Measurements from ENCODE around the gene FZD10.

FZD10 gene

GRCh38 chr12:130162267-130162666 is at the start of gene FZD10:
Gene FZD10 (plus strand): TSS chr12:130162464. CDS start chr12:130162943, 479 bp downstream.
- no peak for TF ChIP-seq CTCF (IDR thresholded peaks at IDR 0.05; ENCODE audit: borderline replicate concordance, control extremely low read depth, extremely low read depth, insufficient read depth, missing control alignments)
- in situ Hi-C loops (cut with MboI; ENCODE audit: low sequenced_read_pairs, unreplicated experiment), result no loop called here
- no peak for DNase-seq (ENCODE audit: low spot score)

- no peak for DNase-seq (ENCODE audit: low spot score)
- in situ Hi-C loops (cut with MboI; ENCODE audit: low sequenced_read_pairs, unreplicated experiment), result no loop called here
- TF ChIP-seq CTCF (IDR thresholded peaks at IDR 0.05; ENCODE audit: borderline replicate concordance, control extremely low read depth, extremely low read depth, insufficient read depth, missing control alignments), result no peak
Observed at GRCh38 chr12:130114952-130115351, 47.3 kb upstream of the FZD10 start.

- no peak for DNase-seq (ENCODE audit: low spot score)
- in situ Hi-C loops (cut with MboI; ENCODE audit: low sequenced_read_pairs, unreplicated experiment), result no loop called here
- TF ChIP-seq CTCF (IDR thresholded peaks at IDR 0.05; ENCODE audit: borderline replicate concordance, control extremely low read depth, extremely low read depth, insufficient read depth, missing control alignments), result no peak
Observed at GRCh38 chr12:130115646-130116045, 46.6 kb upstream of the FZD10 start.

- in situ Hi-C loops (cut with MboI; ENCODE audit: low sequenced_read_pairs, unreplicated experiment), result no loop called here
- no peak for TF ChIP-seq CTCF (IDR thresholded peaks at IDR 0.05; ENCODE audit: borderline replicate concordance, control extremely low read depth, extremely low read depth, insufficient read depth, missing control alignments)
- DNase-seq (ENCODE audit: low spot score), result no peak
Observed at GRCh38 chr12:130116791-130117190, 45.5 kb upstream of the FZD10 start.

- in situ Hi-C loops (cut with MboI; ENCODE audit: low sequenced_read_pairs, unreplicated experiment), result no loop called here
- no peak for DNase-seq (ENCODE audit: low spot score)
- no peak for TF ChIP-seq CTCF (IDR thresholded peaks at IDR 0.05; ENCODE audit: borderline replicate concordance, control extremely low read depth, extremely low read depth, insufficient read depth, missing control alignments)
Observed at GRCh38 chr12:130117233-130117632, 45.0 kb upstream of the FZD10 start.

- in situ Hi-C loops (cut with MboI; ENCODE audit: low sequenced_read_pairs, unreplicated experiment), result no loop called here
- no peak for TF ChIP-seq CTCF (IDR thresholded peaks at IDR 0.05; ENCODE audit: borderline replicate concordance, control extremely low read depth, extremely low read depth, insufficient read depth, missing control alignments)
- no peak for DNase-seq (ENCODE audit: low spot score)
Observed at GRCh38 chr12:130117701-130118100, 44.6 kb upstream of the FZD10 start.

- in situ Hi-C loops (cut with MboI; ENCODE audit: low sequenced_read_pairs, unreplicated experiment), result no loop called here
- TF ChIP-seq CTCF (IDR thresholded peaks at IDR 0.05; ENCODE audit: borderline replicate concordance, control extremely low read depth, extremely low read depth, insufficient read depth, missing control alignments), result no peak
- no peak for DNase-seq (ENCODE audit: low spot score)
Observed at GRCh38 chr12:130118181-130118580, 44.1 kb upstream of the FZD10 start.

All from GM13976 (cell line).